OCI-LY7 (cell line): Measurements from ENCODE around the gene TRAPPC14.

Experiments
- CTCF ChIP-seq: fragments of 200-600 bp; sonication (generic); conservative IDR thresholded peaks from 2 replicates; pipeline ENCODE4 v1.5.1; 2014; ENCODE audit warnings: mild to moderate bottlenecking, antibody characterized with exemption, low read length, moderate library complexity, mixed read lengths
- EZH2phosphoT487 ChIP-seq: fragments of 200-600 bp; sonication (generic); IDR thresholded peaks from 2 replicates; pipeline ENCODE4 v1.6.1; 2018; ENCODE audit warnings: low read depth, borderline replicate concordance, mild to moderate bottlenecking, mixed run types, antibody characterized with exemption, low read length, moderate library complexity, mixed read lengths

- no peak for TF ChIP-seq CTCF
- no peak for TF ChIP-seq EZH2phosphoT487
Observed at GRCh38 chr7:100115026-100115425, 43.5 kb downstream of the TRAPPC14 start.
